ENCODE results near the gene INTS3. TPM values are rescaled to one million over a fixed set of nuclear protein-coding genes. Genes with fewer than 3 reads are reported as not detected.
"Not testable (repeated sequence)": the region's sequence is repeated elsewhere in the genome, so short reads cannot be mapped to it uniquely, and the experiment has no call there.

The INTS3 gene
- total RNA-seq, 1 donor from 2014 or later = 21.9 TPM

DNA sequence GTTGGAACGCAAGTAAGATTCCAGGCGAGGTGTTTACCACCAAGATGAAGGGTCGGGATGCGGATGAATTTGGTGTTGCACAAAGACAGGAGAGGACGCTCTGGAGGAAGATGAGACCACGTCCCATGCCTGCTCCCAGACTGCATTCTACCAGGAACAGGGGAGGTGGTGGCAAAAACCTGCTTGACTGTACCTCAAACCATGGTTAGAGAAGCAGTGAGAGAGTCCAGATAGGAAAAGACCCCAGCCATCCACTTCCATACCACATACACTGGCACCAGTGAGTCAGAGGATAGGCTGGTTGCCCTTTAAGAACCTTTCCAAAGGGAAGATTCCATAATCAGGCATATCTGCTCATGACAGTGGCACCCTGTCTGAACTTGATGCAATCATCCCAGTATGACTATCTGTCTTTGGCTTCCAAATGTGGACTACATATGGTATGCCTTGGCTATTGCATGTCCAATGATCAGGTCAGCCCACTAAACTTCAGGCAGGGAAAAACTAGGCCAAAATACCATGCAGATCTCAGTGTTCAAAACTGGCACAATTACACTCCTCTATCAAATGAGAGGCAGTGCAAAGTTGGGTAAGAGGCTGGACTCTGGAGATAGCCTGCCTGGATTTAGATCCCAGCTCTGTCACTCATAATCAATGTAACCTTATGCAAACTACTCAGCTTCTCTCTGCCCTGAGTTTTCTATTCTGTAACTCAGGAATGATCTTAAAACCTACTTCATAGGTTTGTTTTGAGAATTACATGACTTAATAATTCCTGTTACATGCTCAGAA is 28.7 kb upstream of the INTS3 start:
- DNase-seq (ENCODE audit: low spot score) = no peak
- no peak for ATAC-seq

DNA sequence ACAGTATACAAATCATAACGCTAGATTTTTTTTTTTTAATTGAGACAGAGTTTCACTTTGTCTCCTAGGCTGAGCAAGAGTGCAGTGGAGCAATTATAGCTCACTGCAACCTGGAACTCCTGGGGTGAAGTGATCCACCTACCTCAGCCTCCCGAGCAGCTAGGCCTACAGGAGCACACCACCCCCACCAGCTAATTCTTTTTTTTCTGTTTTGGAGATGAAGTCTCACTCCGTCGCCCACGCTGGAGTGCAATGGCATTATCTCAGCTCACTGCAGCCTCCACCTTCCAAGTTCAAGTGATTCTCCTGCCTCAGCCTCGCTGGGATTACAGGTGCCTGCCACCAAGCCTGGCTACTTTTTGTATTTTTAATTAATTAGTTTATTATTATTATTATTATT is 28.1 kb upstream of the INTS3 start:
- DNase-seq (ENCODE audit: low spot score) = no peak
- ATAC-seq = no peak

DNA sequence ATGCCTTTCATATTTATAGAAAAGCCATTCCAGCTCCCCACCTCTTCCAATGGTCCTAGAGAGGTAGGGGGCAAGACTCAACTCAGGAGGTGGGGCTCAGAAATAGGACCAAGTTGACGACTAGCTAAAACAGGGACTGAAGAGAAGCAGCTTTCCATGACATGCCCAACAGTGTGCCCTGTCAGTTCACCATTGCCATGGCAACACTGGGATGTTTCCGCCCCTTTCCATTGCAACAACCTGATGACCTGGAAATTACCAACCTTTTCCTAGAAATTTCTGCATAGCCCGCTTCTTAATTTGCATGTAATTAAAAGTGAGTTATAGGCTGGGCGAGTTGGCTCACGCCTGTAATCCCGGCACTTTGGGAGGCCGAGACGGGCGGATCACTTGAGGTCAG is 22.4 kb upstream of the INTS3 start:
- ATAC-seq (no peak), DNase-seq (ENCODE audit: low spot score) (no peak)

DNA sequence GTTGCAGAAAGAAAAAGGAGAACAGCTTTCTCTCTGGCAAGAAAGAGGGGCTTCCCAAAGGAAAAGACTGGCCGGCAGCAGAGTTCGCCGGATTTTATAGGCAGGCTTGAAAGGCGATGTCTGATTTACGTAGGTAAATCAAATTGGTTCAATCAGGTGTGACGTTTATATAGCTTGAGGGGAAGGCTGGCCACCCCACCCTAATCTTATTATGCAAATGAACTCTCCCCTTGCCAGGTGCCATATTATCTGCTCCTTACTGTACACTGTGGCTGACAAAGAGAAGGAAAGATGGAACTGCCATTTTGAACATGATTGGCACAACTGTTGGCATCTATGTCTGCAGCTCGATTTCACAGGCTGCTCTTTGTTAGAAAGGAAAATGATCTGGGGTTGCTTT is 16.8 kb upstream of the INTS3 start:
- no peak for DNase-seq (ENCODE audit: low spot score)
- no peak for ATAC-seq

DNA sequence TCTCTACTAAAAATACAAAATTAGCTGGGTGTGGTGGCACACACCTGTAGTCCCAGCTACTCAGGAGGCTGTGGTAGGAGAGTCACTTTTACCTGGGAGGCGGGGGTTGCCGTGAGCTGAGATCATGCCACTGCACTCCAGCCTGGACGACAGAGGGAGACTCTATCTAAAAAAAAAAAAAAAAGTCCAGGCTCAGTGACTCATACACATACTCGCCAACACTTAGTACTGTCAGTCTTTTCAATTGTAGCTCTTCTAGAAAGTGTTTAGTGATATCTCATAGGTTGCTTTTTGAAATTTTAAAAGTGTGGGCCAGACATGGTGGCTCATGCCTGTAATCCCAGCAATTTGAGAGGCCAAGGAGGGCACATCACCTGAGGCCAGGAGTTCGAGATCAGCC is 11.6 kb upstream of the INTS3 start:
- not testable (repeated sequence) for DNase-seq (ENCODE audit: low spot score); ATAC-seq

DNA sequence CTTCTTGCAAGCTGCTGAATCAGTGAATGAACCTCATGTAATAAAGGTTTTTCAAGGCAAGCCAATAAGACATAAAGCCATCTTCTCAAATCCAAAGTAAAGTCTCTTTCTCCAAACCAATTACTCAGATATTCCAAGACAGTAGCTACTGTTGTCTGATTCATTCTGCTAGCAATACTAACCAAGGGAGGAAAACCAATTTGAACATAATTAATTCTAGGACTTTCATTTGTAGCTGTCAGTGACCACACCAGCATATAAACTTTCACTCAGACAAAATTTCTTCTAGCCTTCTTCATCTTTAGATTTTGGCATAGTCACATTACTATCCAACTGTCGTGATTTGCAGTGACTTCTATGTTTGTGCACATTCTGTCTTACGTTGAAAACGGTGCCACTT is 10.5 kb upstream of the INTS3 start:
- DNase-seq (ENCODE audit: low spot score) = no peak
- ATAC-seq = no peak

DNA sequence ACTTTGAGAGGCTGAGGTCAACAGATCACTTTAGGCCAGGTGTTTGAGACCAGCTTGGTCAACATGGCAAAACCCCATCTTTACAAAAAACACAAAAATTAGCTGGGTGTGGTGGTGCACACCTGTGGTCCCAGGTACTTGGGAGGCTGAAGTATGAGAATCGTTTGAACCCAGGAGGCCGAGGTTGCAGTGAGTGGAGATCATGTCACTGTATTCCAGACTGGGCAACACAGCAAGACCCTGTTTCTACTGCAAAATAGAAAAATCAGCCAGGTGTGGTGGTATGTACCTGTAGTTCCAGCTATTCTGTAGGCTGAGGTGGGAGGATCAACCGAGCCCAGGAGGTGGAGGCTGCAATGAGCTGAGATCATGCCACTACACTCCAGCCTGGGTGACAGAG is 4.2 kb upstream of the INTS3 start:
- ATAC-seq = no peak

DNA sequence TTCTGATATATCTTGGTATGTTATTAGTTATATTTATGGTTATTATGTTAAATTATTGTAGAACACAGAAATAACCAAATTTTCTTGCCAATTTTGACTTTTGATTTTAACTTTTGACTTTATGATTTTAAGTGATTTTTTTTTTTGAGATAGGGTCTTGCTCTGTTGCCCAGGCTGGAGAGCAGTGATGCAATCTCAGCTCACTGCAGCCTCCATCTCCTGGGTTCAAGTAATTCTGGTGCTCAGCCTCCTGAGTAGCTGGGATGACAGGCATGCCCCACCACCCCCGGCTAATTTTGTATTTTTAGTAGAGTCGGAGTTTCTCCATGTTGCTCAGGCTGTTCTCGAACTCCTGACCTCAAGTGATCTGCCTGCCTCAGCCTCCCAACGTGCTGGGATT is 3.2 kb upstream of the INTS3 start:
- ATAC-seq; DNase-seq (ENCODE audit: low spot score): not testable (repeated sequence)

More for the DNA sequence above, 4.2 kb upstream of the INTS3 start:
- DNase-seq (ENCODE audit: low spot score) = no peak

DNA sequence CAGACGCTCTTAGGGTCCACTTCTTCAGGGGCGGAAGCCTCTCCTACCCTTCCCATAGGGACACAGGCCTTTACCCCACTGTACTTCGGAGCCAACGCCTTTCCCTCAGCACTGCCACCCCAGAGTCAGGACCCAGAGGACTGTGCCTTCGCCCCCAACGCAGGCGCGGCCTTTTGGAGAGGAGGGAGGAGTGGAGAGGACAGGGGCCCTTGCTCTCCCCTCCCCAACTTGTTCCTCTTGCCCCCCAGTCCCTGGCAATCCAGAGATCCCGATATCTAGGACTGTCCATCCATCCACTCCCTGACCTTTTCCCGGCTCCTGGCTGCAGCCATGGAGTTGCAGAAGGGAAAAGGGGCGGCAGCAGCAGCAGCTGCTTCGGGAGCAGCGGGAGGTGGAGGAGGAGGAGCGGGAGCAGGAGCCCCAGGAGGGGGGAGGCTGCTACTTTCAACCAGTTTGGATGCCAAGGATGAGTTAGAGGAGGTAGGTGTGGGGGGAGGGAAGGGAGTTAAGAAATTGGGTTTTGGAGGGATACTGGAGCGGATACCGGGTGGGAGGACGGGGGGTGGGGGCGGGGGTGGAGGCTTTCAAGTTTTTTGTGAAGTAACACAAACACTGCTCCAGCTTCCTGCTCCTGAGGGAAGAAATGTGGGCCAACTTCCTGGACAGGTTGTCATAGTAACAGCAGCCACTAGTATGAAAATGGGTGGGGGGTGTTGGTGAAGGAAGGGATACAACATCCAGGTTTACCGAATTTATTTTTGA is 636 bp downstream of the INTS3 start:
- DNase-seq (ENCODE audit: low spot score) (peak; percentile 51), ATAC-seq (peak; percentile 4)

DNA sequence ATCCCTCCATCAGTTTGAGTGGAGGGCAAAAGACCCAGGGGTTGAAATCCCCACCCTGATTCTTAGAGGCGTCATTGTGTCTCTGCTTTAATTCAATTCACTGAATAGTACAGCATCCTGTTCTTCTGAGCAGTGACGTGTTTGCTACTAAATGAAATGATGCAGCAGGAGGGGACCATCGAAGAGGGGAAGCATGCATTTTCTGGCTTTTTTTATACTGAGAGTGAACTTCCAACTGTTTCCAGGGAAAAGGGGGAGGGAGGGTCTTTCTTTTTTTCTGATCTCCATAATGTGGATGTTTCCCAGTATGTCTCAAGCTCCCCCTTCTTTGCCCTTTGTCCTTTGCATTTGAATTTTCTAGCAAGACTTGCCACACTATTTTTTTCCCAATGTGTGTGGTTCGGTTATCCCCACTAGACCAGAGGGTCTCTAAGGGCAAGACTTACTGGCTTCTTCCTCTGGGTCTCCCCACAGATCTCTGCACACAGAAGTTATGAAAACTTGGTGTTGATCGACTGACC is 2.7 kb downstream of the INTS3 start:
- DNase-seq (ENCODE audit: low spot score) = no peak
- ATAC-seq = no peak

DNA sequence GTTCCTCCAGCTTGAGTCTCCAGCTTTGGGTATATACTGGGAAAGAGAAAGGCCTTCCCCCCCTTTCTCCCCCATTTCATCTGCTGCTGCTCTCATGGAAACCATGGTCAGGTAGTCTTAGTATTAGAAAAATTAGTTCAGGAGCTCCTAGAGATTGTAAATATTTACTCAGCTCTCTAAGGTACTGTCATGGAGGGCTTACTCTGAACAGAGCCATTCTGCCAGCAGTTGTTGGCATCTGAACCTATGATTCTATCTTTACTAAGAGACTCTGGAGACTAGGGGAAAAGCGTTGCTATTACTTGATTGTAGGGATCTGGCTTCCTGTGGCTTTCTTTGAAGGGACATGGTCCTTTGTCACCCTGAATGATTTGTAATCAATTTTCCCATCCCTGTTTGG is 6.1 kb downstream of the INTS3 start:
- ATAC-seq (peak; percentile 67), DNase-seq (ENCODE audit: low spot score) (no peak)

DNA sequence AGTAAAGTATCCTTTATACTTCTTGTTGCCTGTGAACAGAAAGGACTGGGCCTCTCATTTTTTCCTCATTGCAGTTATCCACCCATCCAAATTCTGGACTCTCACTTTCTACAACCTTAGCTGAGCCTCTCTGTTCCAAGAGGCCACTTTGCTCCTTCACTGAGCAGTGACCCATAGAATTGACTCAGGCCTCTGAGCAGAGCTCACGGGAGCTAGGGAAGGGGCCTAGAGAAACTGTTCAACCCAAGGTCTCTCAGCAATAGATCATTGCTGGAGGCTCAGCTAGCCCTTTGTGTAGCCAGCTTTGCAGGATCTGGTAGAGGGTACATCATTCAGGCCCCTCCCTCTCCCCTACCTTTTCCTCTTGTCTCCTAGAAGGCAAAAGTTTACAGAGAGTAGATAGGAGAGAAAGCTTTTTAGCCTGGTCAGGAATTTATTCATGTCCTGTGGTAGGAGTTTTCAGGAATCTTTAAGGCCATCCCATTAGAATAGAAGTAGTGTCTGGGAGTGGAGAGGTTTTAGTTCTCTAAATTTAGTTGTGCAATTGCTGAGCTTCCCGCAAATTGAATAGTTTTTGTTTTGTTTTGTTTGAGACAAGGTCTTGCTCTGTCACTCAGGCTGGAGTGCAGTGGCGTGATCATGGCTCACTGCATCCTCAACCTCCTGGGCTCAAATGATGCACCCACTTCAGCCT is 6.7 kb downstream of the INTS3 start:
- no peak for DNase-seq (ENCODE audit: low spot score)
- no peak for ATAC-seq

DNA sequence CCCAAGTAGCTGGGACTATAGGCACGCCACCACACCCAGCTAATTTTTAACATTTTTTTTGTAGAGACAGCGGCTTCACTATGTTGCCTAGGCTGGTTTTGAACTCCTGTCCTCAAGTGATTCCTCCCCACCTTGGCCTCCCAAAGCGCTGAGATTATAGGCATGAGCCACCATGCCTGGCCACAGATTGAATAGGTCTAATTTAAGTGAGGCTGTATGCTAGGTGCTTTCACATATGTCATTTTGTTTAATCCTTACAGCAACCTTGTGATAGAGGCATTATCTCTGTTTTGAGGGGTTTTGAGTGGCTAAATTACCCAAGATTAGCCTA is 7.2 kb downstream of the INTS3 start:
- DNase-seq (ENCODE audit: low spot score) = no peak
- ATAC-seq = no peak

DNA sequence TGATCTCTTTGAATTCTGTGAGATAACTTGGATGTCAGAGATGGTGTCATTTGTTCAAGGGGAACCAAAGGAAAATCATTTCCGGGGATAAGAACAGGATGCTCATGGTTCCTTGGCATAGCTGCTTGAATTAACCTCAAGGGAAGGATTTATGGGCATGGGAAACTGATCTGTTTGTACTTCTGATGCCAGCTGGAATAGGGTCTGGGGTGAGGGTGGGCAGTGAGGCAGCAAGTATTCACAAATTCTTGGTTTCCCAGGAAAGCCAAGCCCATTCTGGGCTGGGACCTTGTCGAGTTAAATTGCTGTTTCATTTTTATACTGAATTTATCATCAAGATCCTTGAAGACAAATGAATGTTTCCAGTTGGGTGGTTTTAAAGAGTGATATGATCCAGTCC is 14.1 kb downstream of the INTS3 start:
- ATAC-seq (no peak), DNase-seq (ENCODE audit: low spot score) (no peak)

DNA sequence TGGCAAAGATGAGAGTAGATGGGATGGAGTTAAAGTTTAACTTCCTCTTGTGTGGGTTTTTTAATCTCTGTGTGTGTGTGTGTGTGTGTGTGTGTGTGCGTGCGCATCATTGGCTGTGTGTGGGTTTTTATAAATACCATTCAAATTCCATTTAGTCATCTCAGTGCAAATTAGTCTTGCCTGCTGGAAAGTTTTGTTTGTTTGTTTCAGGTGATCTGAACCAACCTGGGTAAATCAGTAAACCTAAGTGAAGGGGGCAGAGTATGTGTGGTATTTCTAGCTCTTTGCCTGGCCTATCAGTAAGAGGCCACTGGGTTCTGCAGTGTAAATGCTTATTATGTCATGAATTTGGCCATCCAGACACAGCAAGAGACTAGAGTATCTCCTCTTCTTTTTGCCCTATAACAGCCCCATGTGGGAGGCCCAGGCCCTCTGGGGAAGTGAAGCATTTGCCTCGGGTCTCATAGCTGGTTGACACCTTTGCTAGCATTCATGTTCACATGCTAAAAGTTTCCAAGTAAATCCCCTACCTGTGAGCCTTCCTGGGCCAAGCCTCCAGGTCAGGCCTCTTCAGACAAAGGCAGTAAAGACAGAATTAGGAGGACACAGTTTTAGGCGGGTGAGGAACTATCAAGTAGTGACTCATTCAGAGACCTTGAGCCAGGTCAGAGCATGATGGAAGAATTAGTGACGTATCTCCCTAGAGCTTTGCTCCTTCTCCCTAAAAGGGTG is 14.7 kb downstream of the INTS3 start:
- DNase-seq (ENCODE audit: low spot score) (peak; percentile 61), ATAC-seq (peak; percentile 92)

DNA sequence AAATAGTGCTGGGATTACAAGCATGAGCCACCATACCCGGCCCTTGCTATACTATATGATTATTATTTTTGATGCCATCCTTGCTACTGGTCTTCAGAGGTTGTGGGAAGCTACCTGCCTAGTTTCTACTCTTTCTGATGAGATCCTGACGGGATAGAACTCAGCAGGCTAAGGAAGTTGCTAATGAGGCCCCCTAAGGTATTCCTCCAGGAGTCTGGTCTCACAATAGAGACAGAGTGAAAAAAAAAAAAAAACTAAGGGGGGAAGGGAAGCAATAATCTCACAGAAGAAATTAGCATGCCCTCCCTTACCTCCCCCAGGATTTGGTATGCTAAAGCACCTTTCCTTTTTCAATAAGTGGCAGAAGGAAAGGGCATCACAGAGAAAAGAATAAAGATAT is 17.6 kb downstream of the INTS3 start:
- DNase-seq (ENCODE audit: low spot score) = no peak
- no peak for ATAC-seq

DNA sequence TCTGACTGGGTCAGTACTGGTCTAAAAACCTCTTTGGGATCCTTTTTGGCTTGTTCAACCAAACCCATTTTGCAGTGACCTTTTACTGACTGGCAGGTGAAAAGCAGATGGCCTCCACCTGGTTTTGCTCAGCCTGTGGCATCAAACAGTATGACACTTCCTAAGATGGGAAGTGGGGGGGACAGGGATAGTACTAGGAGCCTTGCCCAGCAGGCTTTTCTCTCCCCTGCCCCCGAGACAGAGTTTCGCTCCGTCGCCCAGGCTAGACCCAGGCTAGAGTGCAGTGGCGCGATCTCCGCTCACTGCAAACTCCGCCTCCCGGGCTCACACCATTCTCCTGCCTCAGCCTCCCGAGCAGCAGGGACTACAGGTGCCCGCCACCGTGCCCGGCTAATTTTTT is 18.3 kb downstream of the INTS3 start:
- DNase-seq (ENCODE audit: low spot score) (no peak), ATAC-seq (no peak)

DNA sequence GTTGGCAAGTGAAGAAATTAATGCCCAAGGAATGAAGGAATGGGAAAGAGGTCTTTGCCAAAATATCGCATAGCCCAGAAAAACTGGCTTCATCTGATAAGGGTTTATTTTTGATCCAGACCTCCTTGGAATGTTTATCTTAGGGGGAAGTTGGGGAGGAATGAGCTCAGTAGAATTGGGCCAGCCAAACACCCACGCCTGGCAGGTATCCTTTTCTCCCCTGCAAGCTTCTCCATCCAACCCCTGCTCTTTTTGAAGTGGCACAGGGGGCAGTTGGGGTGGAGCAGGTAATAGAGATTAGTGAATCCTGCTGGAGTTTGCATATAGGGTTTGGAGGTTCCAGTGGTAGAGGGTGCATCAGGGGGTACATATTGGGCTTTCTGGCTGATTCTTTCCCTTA is 21.1 kb downstream of the INTS3 start:
- ATAC-seq = no peak

DNA sequence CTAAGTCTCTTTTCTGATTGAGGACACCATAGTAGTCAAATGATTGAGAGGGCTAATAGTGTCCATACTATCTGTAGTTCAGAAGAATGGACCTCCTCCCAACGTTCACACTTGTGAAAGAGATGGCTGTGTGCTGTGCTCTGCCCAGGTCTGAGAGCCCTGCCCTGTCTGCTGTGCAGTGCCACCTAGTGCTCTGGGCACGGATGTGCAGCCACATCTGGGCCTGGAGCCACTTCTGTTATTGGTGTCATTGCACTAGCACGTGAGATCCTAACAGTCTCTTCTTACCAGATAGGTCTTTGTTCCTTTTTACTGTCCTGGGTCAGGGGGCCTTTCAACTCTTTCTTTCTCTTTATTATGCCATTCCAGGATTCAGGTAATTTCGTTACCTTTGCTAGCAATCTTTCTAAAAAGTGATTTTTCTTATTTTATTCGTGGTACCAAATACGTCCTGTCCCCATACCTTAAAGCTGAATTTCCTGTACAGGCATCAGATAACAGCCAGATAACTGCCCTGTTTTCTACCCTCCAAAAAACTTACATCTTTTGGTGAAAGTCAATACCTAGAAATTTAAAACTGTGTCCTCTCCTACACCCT is 21.7 kb downstream of the INTS3 start:
- ATAC-seq (peak; percentile 100), DNase-seq (ENCODE audit: low spot score) (peak; percentile 88)

More for the DNA sequence above, 21.1 kb downstream of the INTS3 start:
- DNase-seq (ENCODE audit: low spot score) = no peak
